Inferior parietal cortex (tissue), 1 donor: ENCODE data around the gene ANP32D.
"Not testable (repeated sequence)": the region's sequence is repeated elsewhere in the genome, so short reads cannot be mapped to it uniquely, and the experiment has no call there.

Experiments used
- DNase-seq: peaks from one replicate; pipeline ENCODE4 v3.0.0-alpha.2; 2016; ENCODE audit errors: extremely low spot score

The ANP32D gene

GRCh38 chr12:48506836-48507235 lies 34.5 kb downstream of the ANP32D start:
- DNase-seq, result not testable (repeated sequence)

GRCh38 chr12:48508987-48509386 lies 36.6 kb downstream of the ANP32D start:
- DNase-seq, result no peak

- DNase-seq, result no peak
Observed at GRCh38 chr12:48510111-48510510, 37.8 kb downstream of the ANP32D start.

- DNase-seq, result no peak
Observed at GRCh38 chr12:48512855-48513254, 40.5 kb downstream of the ANP32D start.

- DNase-seq, result no peak
Observed at GRCh38 chr12:48514728-48515127, 42.4 kb downstream of the ANP32D start.

- DNase-seq, result not testable (repeated sequence)
Observed at GRCh38 chr12:48520381-48520780, 48.0 kb downstream of the ANP32D start.
